Posterior cingulate gyrus (tissue), 11 donors: ENCODE measurements around the gene RHOF.

Source experiments
- DNase-seq, 10 donors: peaks; one replicate each; pipeline versions ENCODE4 v3.0.0 to v3.0.0-alpha.2; 2020 to 2021; ENCODE audit warnings: mixed read lengths in 3 of 10
- intact Hi-C: fragments of 100-400 bp; cut with DNase I; formaldehyde crosslinking; loops from one replicate; pipeline ENCODE4 v1.15.1; 2023

RHOF gene

GRCh38 chr12:121806546-121807423, 13.3 kb upstream of the RHOF start:
- peak in 1 of 10 donors; percentile 84 for DNase-seq
- intact Hi-C loops = no loop called here

- peak in 1 of 10 donors; percentile 62 for DNase-seq
- intact Hi-C loops = no loop called here
Observed at GRCh38 chr12:121806009-121806545, 12.6 kb upstream of the RHOF start.

GRCh38 chr12:121805171-121806008, 11.9 kb upstream of the RHOF start:
- peak in 1 of 10 donors; percentile 74 for DNase-seq
- intact Hi-C loops = no loop called here

GRCh38 chr12:121804417-121805111, 11.1 kb upstream of the RHOF start:
- DNase-seq = peak in 1 of 10 donors; percentile 85
- intact Hi-C loops = no loop called here

- peak in 8 of 10 donors; percentile 47 to 93 (median 56) for DNase-seq
- intact Hi-C loops = no loop called here
Observed at GRCh38 chr12:121803861-121804416, 10.5 kb upstream of the RHOF start, which contains the start of gene SETD1B. Gene SETD1B (plus strand): TSS chr12:121804009. CDS start chr12:121804738, 729 bp downstream.

GRCh38 chr12:121802843-121803698, 9.6 kb upstream of the RHOF start:
- peak; percentile 84 to 99 (median 90) for DNase-seq
- intact Hi-C loops = no loop called here

GRCh38 chr12:121802485-121802842, 9.0 kb upstream of the RHOF start:
- intact Hi-C loops = no loop called here
- no peak for DNase-seq

- no peak for DNase-seq
- intact Hi-C loops = no loop called here
Observed at GRCh38 chr12:121801595-121802484, 8.4 kb upstream of the RHOF start.

- DNase-seq = peak; percentile 67 to 96 (median 79)
- intact Hi-C loops = no loop called here
Observed at GRCh38 chr12:121800694-121801594, 7.5 kb upstream of the RHOF start.

- intact Hi-C loops = no loop called here
- peak in 9 of 10 donors; percentile 59 to 95 (median 64) for DNase-seq
Observed at GRCh38 chr12:121799842-121800693, 6.6 kb upstream of the RHOF start.

GRCh38 chr12:121799156-121799841, 5.8 kb upstream of the RHOF start:
- peak in 8 of 10 donors; percentile 44 to 93 (median 57) for DNase-seq
- intact Hi-C loops = no loop called here

GRCh38 chr12:121798787-121799155, 5.3 kb upstream of the RHOF start:
- DNase-seq = no peak
- intact Hi-C loops = no loop called here

- peak in 8 of 10 donors; percentile 48 to 92 (median 63) for DNase-seq
- intact Hi-C loops = no loop called here
Observed at GRCh38 chr12:121797937-121798786, 4.7 kb upstream of the RHOF start.

GRCh38 chr12:121796855-121797751, 3.6 kb upstream of the RHOF start:
- peak in 9 of 10 donors; percentile 66 to 97 (median 80) for DNase-seq
- intact Hi-C loops = no loop called here
